Activated T-cell treated with anti-CD3 and anti-CD28 coated beads, Interleukin-2, amount 50 U/mL, for 48 hours (primary cell): ENCODE measurements around the gene RASSF1.
"Not testable (repeated sequence)": the region's sequence is repeated elsewhere in the genome, so short reads cannot be mapped to it uniquely, and the experiment has no call there.

ENCODE experiments used
- DNase-seq, 2 experiments: peaks; one replicate each; pipeline ENCODE4 v3.0.0-alpha.2; 2020

RASSF1 gene

DNA sequence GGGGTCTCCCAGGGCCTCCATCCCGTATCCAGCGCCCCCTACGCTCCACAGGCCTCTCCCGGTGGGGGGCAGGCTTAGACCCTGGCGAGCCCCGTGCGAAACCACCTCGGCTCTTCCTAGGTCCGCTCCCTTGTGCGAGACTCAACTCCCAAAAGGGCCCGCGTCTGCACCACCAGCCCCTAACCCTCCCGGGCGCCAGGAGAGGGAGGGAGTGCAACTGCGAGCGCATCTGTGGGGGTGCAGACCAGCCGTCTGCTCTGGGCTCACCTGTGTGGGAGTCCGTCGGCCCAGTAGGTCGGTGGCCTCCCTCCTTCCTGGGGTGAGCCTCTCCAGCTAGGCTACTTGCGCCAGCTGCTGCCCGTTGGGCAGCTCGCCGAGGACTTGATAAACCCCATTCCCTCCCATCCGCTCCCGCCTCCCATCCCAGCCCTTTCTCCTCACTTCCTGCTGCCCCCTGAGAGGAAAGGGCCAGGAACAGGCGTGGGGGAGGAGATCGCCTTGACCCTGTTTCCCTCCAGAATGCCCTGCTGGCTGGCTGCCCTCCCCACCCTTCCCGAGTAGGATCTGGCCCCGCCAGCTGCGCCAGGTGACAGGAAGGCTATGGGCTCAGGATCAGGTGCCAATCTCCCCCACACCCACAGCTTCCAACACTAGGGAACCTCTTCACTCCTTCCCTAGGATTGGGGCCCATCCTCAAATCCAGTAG lies 18.1 kb downstream of the RASSF1 start, which contains the start of gene HYAL2:
Gene HYAL2 (minus strand): TSS at position 360 of the 706 bp plus-strand sequence. CDS start 2,256 bp downstream, outside the sequence.
- DNase-seq, result no peak

DNA sequence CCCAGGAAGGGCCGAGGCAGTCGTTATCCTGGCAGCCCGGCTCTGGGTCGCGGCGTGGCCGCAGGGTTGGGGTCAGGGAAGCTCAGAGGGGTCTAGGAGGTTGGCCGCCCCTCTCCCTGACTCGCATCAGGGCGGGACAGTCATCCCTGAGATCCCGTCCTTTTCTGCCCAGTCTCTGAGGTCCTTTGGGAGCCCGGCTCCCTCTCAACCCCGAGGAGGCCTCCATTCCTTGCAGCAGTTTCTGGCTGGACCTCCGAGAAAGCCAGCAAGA lies 18.6 kb downstream of the RASSF1 start:
- DNase-seq, result no peak

DNA sequence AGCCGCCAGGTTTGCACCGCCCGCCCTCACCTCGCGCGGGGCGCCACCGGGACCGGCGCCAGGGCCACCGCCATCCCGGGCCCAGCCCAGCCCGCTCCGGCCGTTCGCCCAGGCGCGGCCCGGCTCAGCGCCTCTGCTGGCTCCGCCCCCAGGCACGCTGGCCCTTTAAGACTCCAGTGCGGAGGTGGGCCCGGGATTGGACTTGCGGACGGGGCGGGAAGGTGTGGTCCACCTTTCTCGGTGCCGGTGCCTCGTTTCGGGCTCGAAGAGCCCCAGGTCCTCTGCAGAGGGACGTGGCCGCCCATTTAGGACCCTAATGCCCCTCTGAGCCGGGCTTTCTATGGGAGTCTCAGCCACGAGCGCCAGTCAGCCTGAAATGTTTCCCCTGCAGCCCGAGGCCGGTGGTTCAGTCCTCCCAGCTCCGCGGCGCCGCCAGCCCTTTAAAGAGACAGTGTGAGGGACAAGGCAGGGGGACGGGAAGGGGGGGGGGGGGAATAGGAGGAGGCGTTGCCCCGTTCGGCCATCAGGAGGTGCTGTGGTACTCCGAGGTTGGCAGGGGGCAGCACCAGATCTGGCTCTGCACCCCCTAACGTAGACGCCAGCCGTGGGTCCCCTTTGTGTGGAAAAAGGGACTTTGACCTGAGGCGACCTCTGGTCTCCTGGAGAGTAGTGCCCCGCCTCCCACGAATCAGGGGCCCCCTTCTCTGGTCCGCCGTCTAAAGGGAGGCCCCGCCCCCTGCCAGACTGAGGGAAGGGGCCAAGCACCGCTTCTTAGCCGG lies 19.1 kb downstream of the RASSF1 start:
- DNase-seq, result peak; percentile 92

DNA sequence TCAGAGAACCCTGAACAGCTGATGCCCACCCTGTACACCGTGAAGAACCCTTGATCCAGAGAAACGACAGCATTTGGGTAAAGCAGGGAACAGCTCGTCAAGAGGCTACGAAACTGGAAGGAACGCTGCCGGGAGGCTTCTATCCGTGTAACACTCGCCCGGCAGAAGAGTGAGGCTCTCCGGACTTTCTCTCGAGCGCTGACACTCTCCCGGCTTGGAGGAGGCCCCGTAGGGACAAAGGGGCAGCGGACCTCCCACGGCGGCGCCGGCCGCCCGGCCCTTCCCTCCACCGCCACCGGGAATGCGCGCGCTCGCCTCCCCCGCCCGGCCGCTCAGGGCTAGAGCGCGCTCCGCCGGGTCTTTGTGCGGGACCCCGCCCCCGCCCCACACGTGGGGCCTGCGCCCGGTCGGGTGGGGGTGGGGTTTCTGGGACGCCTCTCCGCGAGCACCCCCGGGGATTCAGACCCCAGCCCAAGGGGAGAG lies 19.7 kb downstream of the RASSF1 start:
- DNase-seq, result no peak

DNA sequence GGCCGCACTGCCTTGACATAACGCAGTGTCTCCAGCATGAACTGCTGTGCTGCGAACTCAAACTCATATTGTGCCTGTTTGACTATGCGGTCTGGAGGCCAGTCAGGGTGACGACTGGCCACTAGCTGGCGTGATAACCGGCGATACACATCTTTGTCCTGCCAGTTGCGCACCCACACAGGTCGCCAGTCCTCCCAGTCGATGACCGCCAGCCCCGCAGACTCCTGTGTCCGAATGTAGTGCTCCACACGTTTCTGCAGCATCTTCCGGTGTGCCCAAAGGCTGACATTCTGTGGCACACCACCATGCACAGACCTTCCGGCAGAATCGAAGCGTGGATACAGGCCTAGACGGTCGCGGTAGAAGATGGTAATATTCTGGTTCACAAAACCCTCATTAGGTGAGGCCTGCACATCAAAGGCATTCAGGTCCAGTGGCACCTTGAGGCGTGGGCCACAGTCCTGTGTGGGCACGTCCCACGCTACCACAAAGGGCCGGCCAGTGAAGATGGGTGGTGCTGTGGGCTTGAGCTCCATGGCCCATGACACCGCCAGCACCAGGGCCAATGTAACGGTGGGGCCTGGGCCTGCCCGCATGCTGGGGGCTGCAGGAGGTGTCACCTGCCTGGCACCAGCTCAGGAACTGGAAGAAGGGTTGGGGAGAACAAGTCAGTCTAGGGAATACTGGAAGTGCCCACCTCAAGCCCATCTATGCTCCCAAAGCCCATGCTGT lies 20.6 kb downstream of the RASSF1 start:
- DNase-seq, result no peak

DNA sequence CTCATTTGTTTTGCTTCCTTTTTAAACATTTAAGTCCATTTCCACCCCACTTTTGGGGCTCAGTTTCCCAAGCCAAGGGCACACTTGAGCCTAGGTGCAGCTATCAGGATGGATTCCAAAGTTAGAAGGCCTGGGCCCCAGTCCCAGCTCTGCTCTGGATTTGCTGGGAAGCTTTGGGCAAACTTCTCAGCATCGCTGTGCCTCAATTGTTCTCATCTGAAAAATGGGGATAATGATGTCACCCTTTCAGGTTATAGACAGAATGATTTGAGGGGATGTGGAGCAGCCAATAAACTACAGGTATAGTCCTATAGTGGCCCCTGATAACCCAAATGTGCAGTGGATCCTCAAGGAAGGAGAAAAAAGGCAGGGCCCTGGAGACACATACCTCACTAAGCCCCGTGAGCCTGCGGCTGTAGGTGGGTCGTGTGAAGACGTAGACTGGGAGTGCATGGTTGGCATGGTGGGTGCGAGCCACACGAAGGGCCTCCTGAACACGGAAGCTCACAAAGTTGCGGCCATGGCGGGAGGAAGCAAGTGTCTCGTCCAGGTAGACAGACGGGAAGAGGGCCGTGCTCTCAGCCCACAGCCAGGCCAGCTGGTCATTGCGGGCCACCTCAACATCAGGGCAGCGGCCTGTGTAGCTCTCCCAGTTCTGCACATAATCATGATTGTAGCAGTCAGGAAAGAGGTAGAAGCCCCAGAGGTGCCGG lies 21.3 kb downstream of the RASSF1 start:
- DNase-seq, result no peak

DNA sequence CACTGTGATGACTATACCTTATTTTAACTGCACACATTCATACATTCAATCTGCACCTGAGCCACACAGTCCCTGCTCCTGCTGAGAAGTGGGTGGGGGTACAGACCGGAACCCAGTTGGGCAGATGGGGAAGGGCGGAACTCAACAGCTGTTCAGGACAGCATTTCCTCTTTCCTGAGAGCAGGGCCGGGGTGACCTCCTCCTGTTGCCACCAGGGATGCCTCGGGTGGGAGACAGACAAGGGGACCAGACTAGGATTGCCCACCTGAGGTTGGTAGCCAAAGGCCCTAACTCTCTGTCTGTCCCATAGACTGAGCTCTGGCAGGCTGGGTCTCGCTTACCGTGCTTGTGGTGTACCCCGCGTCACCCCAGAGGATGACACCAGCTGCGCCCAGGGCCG lies 22.0 kb downstream of the RASSF1 start:
- no peak for DNase-seq

DNA sequence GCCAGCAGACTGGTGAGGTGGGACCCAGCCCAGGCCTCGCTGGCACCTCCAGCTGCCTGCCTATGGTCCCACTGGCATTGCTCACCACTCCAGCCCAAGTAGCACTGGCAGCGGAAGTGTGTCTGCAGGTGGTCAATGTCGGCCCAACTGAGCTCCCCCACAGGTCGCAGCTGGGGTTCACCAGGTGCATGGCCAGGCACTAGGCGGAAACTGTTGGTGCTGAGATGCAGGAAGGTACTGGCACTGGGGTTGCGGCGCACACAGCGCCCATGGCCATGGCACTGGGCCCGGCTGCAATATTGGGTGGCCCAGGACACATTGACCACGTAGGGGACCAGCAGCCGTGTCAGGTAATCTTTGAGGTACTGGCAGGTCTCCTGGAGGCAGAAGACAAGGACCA lies 22.5 kb downstream of the RASSF1 start:
- no peak for DNase-seq

DNA sequence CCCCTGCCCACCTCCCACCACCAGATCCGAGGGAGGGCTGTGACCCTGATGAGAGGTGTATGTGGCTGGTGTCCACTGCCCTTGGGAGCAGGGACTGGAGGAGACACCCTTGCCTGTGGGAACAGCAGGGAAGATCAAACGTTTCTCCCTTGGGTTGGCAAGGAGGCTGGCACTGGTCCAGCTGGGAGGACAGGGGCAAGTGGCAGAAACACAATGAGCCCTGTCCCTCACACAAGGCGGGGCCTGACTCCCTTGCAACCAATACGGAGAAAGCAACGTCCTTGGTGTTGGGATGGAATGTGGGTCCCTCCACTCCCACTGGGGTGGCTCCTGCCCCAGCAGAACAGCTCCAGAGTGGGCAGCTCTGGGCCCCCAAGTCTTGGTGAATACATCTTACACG lies 23.3 kb downstream of the RASSF1 start:
- no peak for DNase-seq

DNA sequence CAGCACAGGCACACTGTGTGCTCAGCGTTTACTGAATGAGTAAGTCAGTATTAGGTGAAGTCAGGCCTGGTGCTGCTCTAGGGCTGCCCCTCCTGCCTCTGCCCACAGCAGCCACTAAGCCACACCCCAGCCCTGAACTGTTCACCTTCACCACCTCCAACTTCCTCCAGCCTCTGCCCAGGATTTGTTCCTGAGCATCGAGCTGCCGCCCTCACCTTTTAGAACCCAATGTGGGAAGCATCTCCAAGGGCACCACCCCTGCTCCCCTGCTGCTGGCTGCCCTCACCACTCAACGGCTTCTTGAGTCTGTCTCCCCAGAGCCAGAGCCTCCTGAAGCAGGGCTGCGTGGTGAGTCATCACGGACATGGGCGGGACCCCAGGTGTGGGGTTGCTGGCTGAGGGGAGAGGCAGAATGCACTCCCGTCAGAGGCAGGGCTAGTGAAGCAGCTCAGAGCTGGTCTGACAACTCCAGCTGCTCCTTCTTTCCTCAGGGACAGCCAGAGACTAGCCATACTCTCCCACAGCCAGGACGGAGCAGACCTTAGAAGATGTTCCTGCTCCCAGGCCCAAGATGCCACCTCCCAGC lies 23.9 kb downstream of the RASSF1 start:
- DNase-seq, result peak; percentile 62 to 68

DNA sequence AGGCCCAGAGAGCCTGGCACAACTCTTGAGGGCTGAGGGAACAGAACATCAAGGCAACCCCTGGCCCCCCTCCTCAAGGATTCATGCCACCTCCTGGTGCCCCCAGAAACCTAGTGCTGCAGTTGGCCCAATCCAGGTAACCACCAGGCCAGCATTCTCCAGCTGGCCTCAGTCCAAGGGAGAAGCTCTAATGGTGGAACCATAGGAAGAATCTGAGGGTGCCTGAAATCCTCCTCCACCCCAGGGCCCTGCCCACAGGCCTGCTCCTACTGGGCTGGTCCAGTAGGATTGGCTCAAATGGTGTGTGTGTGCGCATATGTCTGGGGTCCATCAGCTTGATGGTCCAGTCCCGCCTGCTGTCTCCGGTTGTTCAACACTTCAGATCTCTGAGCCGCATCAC lies 25.8 kb downstream of the RASSF1 start:
- DNase-seq, result no peak

DNA sequence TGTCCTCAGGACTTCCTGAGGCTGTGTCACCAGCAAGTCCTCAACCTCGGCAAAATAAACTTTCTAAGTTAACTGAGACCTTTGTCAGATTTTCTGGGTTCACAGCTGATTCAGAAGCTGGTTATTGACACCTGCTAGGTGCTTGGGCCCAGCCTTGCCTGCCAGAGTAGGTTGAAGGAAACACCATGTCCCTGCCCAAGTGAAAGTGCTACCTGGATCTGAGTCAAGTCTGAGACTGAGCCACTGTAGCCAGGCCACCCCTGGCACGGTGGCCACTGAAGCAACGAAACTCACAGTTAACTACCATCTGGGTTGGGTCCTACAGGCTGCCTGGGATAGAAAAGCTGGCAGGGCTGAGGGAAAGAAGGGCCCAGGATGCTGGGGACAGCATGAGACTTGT lies 26.3 kb downstream of the RASSF1 start:
- no peak for DNase-seq

DNA sequence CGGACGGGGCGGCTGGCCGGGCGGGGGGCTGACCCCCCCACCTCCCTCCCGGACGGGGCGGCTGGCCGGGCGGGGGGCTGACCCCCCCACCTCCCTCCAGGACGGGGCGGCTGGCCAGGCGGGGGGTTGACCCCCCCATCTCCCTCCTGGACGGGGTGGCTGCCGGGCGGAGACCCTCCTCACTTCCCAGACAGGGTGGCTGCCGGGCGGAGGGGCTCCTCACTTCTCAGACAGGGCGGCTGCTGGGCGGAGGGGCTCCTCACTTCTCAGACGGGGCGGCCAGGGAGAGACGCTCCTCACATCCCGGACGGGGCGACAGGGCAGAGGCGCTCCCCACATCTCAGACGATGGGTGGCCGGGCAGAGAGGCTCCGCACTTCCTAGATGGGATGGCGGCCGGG lies 28.6 kb downstream of the RASSF1 start:
- DNase-seq, result not testable (repeated sequence)

DNA sequence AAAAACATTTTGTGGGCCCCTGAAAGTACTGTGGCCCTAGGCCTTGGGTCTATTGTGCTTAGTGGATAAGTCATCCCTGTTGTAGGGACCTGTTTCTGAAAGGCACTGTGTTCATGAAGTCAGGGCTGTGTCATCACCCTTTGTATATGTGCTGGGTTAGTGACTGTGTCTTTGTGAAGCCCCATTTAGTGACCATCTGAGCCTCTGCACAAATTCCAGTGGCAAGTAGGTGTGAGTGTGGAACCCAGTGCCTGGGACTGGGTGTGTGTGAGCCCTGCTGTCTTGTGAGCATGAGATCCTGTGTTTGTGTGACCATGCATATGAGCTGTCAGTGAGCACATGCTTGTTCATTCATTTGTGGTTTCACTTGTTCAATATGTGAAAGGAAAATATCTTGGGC lies 36.0 kb downstream of the RASSF1 start:
- peak in 1 of 2 experiments; percentile 47 for DNase-seq

DNA sequence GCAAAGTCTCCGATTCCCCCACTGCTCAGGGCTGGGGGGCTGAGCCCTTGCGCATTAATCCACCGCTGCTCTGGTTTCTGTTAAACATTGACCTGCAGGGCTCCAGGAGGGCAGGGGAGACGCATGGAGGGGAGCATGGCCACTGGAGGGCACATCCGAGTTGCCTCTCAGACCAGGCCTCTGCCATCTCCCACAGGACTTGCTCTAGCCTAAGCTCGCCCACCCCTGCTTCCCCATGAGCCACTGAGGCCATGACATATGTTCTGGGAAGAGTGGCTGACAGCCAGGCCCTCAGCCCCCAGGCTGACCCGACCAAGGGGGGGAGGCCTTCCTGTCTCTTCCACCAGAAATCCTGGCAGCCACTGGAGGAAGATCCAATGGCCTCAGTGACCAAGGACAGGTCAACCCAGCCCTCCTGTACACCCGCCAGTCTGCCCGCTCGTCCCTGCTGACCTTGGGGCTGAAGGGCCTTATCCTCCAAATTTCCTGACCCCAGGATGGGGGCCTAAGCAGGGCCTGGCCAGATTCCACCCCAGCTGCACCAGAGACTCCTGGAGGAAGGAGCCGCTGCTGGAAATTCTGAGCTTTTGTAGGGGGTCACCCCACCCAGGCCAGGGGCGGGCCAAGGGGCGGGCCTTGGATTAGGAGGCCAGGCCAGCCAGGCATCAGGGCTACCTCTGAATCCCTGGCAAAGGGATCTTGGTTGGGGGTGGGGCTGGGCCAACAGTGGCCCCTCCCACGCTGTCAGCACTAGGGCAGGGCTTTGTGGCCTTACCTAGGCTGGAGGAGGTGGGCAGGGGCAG lies 37.4 kb downstream of the RASSF1 start, which contains the start of gene HYAL1:
Gene HYAL1 (minus strand): TSS at position 562 of the 803 bp plus-strand sequence. CDS start 618 bp downstream, outside the sequence.
- no peak for DNase-seq

DNA sequence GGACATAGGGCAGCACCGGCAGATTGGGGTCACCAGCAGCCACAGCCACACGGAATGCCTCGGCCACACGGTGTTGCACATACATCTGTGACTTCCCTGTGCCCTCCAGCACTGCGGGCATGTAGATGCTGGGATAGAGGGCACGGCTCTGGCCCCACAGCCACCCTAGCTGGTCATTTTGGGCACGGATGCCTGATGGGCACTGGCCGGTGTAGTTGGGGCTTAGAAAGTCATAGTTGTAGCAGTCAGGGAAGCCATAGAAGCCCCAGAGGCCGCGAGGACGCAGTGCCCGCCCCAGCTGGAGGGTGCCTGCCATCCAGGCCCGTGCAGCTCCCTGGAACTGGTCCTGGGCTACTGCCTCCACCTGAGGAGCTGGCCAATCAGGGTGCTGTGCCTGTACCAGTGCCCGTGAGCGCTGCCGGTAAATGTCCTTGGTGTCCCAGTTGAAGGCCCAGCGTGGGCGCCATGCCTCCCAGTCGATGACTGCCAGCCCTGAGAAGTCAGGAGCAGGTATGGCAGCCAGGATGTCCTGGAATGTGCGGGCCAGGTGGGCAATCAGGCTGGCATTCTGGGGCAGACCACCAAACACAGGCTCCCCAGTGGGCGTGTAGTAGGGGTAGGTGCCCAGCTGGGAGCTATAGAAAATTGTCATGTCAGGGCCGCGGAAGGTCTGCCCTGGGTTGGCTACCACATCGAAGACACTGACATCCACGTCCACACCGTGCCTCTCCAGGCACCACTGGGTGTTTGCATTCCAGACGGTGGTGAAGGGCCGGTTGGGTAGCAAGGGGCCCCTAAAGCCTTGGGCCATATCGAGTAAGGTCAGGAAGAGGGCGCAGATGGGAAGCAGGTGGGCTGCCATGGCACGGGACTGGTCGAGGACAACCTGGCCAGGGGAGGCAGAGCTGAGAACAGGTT lies 38.3 kb downstream of the RASSF1 start:
- no peak for DNase-seq

DNA sequence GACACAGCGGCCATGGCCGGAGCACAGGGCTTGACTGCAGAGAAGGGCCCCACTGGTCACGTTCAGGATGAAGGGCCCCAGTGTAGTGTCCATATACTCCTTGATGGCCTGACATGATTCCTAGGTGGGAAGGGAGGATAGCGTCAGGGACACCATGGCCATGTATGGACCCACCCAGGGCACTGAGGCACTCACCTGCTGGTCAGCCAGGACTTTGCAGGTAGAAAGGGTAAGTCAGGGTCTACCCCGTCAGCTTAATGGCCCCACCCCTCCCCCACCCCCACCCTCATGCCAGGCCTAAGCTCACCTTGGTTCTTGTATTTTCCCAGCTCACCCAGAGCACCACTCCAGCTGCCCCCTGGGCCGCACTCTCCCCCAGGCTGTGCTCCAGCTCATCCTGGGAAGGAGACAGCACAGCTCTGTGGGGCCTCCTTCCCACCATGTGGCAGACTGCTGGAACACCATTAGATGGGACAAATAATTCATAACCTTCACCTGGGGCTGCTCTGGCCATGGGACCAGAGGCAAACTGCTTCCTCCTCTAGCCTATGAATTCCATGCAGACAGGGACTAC lies 39.9 kb downstream of the RASSF1 start:
- no peak for DNase-seq

DNA sequence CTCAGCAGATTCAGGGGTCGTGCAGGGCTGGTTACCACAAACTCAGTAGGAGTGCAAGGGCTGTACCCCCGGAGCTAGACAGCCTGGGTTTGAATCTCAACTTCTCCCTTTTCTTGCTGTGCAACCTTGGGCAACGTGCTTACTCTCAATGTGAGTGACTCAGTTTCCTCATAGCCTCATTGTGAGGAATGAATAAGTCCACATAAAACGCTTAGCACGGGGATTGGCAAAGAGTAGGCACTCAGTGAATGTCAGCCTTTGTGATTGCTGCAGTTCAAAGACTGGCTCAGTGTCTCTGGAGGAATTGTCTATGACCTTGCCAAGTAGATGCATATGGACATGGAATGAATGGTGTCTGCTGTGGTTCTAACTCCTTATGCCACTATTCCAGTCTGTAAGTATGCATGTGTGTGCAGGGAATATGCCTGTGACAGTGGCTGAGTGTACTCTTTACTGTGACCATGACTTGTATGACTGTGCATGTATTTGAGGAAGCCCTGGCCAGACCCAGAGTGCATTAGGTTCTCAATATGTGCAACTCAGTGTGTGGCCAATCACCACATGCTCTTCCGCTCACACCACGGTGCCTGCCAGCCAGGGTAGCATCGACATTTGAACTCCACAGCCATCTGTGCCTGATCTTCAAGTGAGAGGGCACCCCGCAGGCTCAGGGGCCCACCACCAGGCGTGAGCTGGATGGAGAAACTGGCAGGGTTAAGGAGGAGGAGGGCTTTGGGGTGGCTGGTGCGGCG lies 40.5 kb downstream of the RASSF1 start:
- DNase-seq, result no peak

DNA sequence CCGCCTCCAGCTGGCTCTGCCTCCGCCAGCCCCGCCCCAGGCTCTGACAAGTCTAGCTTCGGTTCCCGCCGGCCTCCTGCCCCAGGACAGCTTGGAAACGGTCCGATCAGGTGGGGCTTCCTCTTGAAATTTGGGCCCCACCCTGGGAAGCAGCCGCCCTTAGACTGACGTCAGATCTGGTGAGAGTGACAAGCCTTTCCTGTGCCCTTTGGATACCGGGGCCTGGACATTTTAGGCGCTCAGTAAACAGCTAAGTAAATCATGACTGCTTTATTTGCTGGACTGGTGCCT lies 41.1 kb downstream of the RASSF1 start:
- DNase-seq, result no peak
